Neural cell (in vitro differentiated cells): ENCODE measurements around the gene SMTNL2.

ENCODE experiments used
- CTCF ChIP-seq: fragments of 450-650 bp; IDR thresholded peaks from 2 replicates; pipeline ENCODE4 v1.5.1; 2014; ENCODE audit warnings: antibody characterized with exemption, mild to moderate bottlenecking, moderate library complexity; ENCODE audit not compliant: poor library complexity, severe bottlenecking
- EZH2 ChIP-seq: fragments of 200-600, 300-800 bp; shearing (Covaris generic), sonication (generic); IDR thresholded peaks from 2 replicates; pipeline ENCODE4 v1.6.1; 2014; ENCODE audit warnings: antibody characterized with exemption, low read length, borderline replicate concordance, mild to moderate bottlenecking; ENCODE audit not compliant: insufficient read depth, poor library complexity, severe bottlenecking
- POLR2AphosphoS5 ChIP-seq: IDR thresholded peaks from 2 replicates; pipeline ENCODE4 v1.6.1; 2012
- SMC3 ChIP-seq: fragments of 450-650 bp; conservative IDR thresholded peaks from 2 replicates; pipeline ENCODE4 v1.6.1; 2014; ENCODE audit warnings: antibody characterized with exemption, mild to moderate bottlenecking, moderate library complexity; ENCODE audit not compliant: poor library complexity

GRCh38 chr17:4598776-4599504 lies 14.6 kb downstream of the SMTNL2 start:
- TF ChIP-seq CTCF: no peak
- TF ChIP-seq EZH2: no peak
- TF ChIP-seq POLR2AphosphoS5: no peak
- TF ChIP-seq SMC3: no peak
